SH-SY5Y (cell line): Measurements from ENCODE around the gene NAA20.

Experiments
- GATA2 ChIP-seq: IDR thresholded peaks from 2 replicates; pipeline ENCODE4 v1.6.1; 2011; ENCODE audit warnings: mild to moderate bottlenecking, low read depth, low read length
- GATA3 ChIP-seq: IDR thresholded peaks from 2 replicates; pipeline ENCODE4 v1.6.1; 2011; ENCODE audit warnings: low read depth, mild to moderate bottlenecking, low read length, moderate library complexity

DNA sequence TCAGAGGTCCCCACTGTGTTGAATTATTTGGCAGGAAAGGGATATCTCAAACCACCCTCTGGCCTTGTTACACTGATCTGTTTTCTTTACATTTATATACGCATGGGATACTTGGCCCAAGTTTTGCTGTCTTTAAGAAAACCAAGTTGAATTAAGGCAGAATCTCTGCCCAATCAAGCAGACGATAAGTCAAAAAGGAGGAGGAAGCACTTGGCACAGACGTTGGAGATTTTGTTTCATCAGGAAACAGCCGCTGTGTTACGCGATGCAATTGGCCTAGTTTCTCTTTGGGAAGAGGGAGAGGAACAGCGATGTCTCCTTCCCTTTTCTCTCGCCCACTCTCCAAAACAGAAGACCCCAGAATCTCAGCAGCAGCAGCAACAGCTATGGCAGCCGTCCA, 20.2 kb upstream of the NAA20 start:
- TF ChIP-seq GATA2: no peak
- TF ChIP-seq GATA3: no peak
